WERI-Rb-1 (cell line): ENCODE results near the gene FBXW7.

Source experiments
- DNase-seq: peaks from one replicate; pipeline ENCODE4 v3.0.0-alpha.2; 2020
- H3K27ac ChIP-seq: fragments of 250-450 bp; sonication (Bioruptor Pico); 2 replicates; pipeline ENCODE4 v1.5.1; 2020; ENCODE audit warnings: mild to moderate bottlenecking, moderate library complexity
- H3K27me3 ChIP-seq: fragments of 250-450 bp; sonication (Bioruptor Pico); 2 replicates; pipeline ENCODE4 v1.5.1; 2021; ENCODE audit warnings: mild to moderate bottlenecking, low read depth, moderate library complexity; ENCODE audit not compliant: insufficient read depth, severe bottlenecking
- H3K36me3 ChIP-seq: fragments of 250-450 bp; sonication (Bioruptor Pico); 2 replicates; pipeline ENCODE4 v1.5.1; 2020; ENCODE audit warnings: mild to moderate bottlenecking, moderate library complexity
- H3K4me3 ChIP-seq: 2 replicates; pipeline ENCODE4 v1.5.1; 2011; ENCODE audit warnings: low read depth, mild to moderate bottlenecking, control low read depth, low read length
- H3K9me3 ChIP-seq: fragments of 250-450 bp; sonication (Bioruptor Pico); 2 replicates; pipeline ENCODE4 v1.5.1; 2021; ENCODE audit warnings: mild to moderate bottlenecking, moderate library complexity; ENCODE audit not compliant: severe bottlenecking
- CTCF ChIP-seq: IDR thresholded peaks from 2 replicates; pipeline ENCODE4 v1.5.1; 2011; ENCODE audit warnings: low read depth, mild to moderate bottlenecking, control low read depth, inconsistent platforms, low read length

The FBXW7 gene

GRCh38 chr4:152458801-152459302 is 77.0 kb downstream of the FBXW7 start:
- no peaks in the 10 kb centered on the region for H3K36me3 ChIP-seq
- DNase-seq: no peak
- no peak overlapping the region for H3K4me3 ChIP-seq
- TF ChIP-seq CTCF: no peak
- no peaks in the 10 kb centered on the region for H3K27me3 ChIP-seq
- no peaks in the 10 kb centered on the region for H3K9me3 ChIP-seq
- no peak overlapping the region for H3K27ac ChIP-seq

GRCh38 chr4:152456609-152457008 is 79.3 kb downstream of the FBXW7 start:
- no peak overlapping the region for H3K27ac ChIP-seq
- no peak for DNase-seq
- H3K36me3 ChIP-seq: no peaks in the 10 kb centered on the region
- no peaks in the 10 kb centered on the region for H3K9me3 ChIP-seq
- no peaks in the 10 kb centered on the region for H3K27me3 ChIP-seq
- no peak overlapping the region for H3K4me3 ChIP-seq
- TF ChIP-seq CTCF: no peak

- DNase-seq: no peak
- TF ChIP-seq CTCF: no peak
These were observed 80.6 kb downstream of the FBXW7 start for GRCh38 chr4:152455311-152455710.

GRCh38 chr4:152454398-152455011 is 81.4 kb downstream of the FBXW7 start:
- H3K36me3 ChIP-seq: no peaks in the 10 kb centered on the region
- no peak overlapping the region for H3K27ac ChIP-seq
- TF ChIP-seq CTCF: 0 out of 2 replicates have a peak, but pooled peaks have one; percentile 9
- no peaks in the 10 kb centered on the region for H3K9me3 ChIP-seq
- no peak overlapping the region for H3K4me3 ChIP-seq
- H3K27me3 ChIP-seq: no peaks in the 10 kb centered on the region
- DNase-seq: no peak

More at GRCh38 chr4:152455311-152455710, 80.6 kb downstream of the FBXW7 start:
- Histone ChIP-seq H3K36me3 (no peaks in the 10 kb centered on the region), H3K27ac (no peak overlapping the region), H3K9me3 (no peaks in the 10 kb centered on the region), H3K27me3 (no peaks in the 10 kb centered on the region), H3K4me3 (no peak overlapping the region)

- H3K27me3 ChIP-seq: no peaks in the 10 kb centered on the region
- H3K9me3 ChIP-seq: no peaks in the 10 kb centered on the region
- DNase-seq: no peak
- H3K4me3 ChIP-seq: no peak overlapping the region
- no peak overlapping the region for H3K27ac ChIP-seq
- no peak for TF ChIP-seq CTCF
- H3K36me3 ChIP-seq: no peaks in the 10 kb centered on the region
These were observed 84.4 kb downstream of the FBXW7 start for GRCh38 chr4:152451496-152451895.

GRCh38 chr4:152448854-152449253 is 87.0 kb downstream of the FBXW7 start:
- no peaks in the 10 kb centered on the region for H3K36me3 ChIP-seq
- no peaks in the 10 kb centered on the region for H3K9me3 ChIP-seq
- DNase-seq: no peak
- TF ChIP-seq CTCF: no peak
- H3K27me3 ChIP-seq: no peaks in the 10 kb centered on the region
- no peak overlapping the region for H3K4me3 ChIP-seq
- no peak overlapping the region for H3K27ac ChIP-seq
